ENCODE measurements around the gene MACROD2.
"Not testable (repeated sequence)": the region's sequence is repeated elsewhere in the genome, so short reads cannot be mapped to it uniquely, and the experiment has no call there.

The MACROD2 gene

GRCh38 chr20:15985494-15986368, 1990.4 kb downstream of the MACROD2 start:
- not testable (repeated sequence) for DNase-seq

GRCh38 chr20:15986690-15987089, 1991.4 kb downstream of the MACROD2 start:
- no peak for DNase-seq

- DNase-seq: no peak
Observed at GRCh38 chr20:15991279-15991678, 1996.0 kb downstream of the MACROD2 start.

- no peak for DNase-seq
Observed at GRCh38 chr20:15992564-15992963, 1997.2 kb downstream of the MACROD2 start.

- DNase-seq: no peak
Observed at GRCh38 chr20:16000112-16000511, 2004.8 kb downstream of the MACROD2 start.

- DNase-seq: no peak
Observed at GRCh38 chr20:16001286-16001685, 2006.0 kb downstream of the MACROD2 start.

GRCh38 chr20:16003310-16003709, 2008.0 kb downstream of the MACROD2 start:
- no peak for DNase-seq

GRCh38 chr20:16004108-16004854, 2009.0 kb downstream of the MACROD2 start:
- no peak for DNase-seq

GRCh38 chr20:16005021-16005914, 2010.0 kb downstream of the MACROD2 start:
- DNase-seq: no peak

- DNase-seq: no peak
Observed at GRCh38 chr20:16005915-16006493, 2010.7 kb downstream of the MACROD2 start.

GRCh38 chr20:16007164-16007563, 2011.8 kb downstream of the MACROD2 start:
- no peak for DNase-seq

- DNase-seq: no peak
Observed at GRCh38 chr20:16007962-16008361, 2012.6 kb downstream of the MACROD2 start.

- no peak for DNase-seq
Observed at GRCh38 chr20:16011056-16011455, 2015.7 kb downstream of the MACROD2 start.

- DNase-seq: no peak
Observed at GRCh38 chr20:16011519-16011918, 2016.2 kb downstream of the MACROD2 start.

GRCh38 chr20:16012934-16013333, 2017.6 kb downstream of the MACROD2 start:
- DNase-seq: not testable (repeated sequence)

- DNase-seq: no peak
Observed at GRCh38 chr20:16013631-16014030, 2018.3 kb downstream of the MACROD2 start.

- DNase-seq: no peak
Observed at GRCh38 chr20:16014436-16014835, 2019.1 kb downstream of the MACROD2 start.

GRCh38 chr20:16017656-16018055, 2022.3 kb downstream of the MACROD2 start:
- no peak for DNase-seq

- no peak for DNase-seq
Observed at GRCh38 chr20:16018881-16019280, 2023.6 kb downstream of the MACROD2 start.

GRCh38 chr20:16020971-16021370, 2025.7 kb downstream of the MACROD2 start:
- no peak for DNase-seq

- DNase-seq: no peak
Observed at GRCh38 chr20:16025084-16025483, 2029.8 kb downstream of the MACROD2 start.

GRCh38 chr20:16027686-16028085, 2032.4 kb downstream of the MACROD2 start:
- DNase-seq: no peak

- DNase-seq: no peak
Observed at GRCh38 chr20:16028923-16029322, 2033.6 kb downstream of the MACROD2 start.

Data from NCI-H526 treated with DMSO at 0.1 percent for 48 hours (cell line).